Neural crest cell (in vitro differentiated cells): ENCODE data around the gene RPTOR. TPM values are rescaled to one million over a fixed set of nuclear protein-coding genes. Genes with fewer than 3 reads are reported as not detected.

ENCODE experiments used
- DNase-seq: peaks from one replicate; pipeline ENCODE4 v3.0.0; 2021; ENCODE audit warnings: low read depth, mixed read lengths, low spot score
- H3K27ac Mint-ChIP-seq: one replicate; pipeline ENCODE4 v1.8.0; 2021; ENCODE audit warnings: mild to moderate bottlenecking, mixed read lengths; ENCODE audit not compliant: unreplicated experiment
- H3K27me3 Mint-ChIP-seq: 2 replicates; pipeline ENCODE4 v1.8.0; 2021; ENCODE audit warnings: low read depth, mild to moderate bottlenecking, mixed read lengths
- H3K36me3 Mint-ChIP-seq: 2 replicates; pipeline ENCODE4 v1.8.0; 2021; ENCODE audit warnings: low read depth, mild to moderate bottlenecking, mixed read lengths
- H3K4me1 Mint-ChIP-seq: 2 replicates; pipeline ENCODE4 v1.8.0; 2021; ENCODE audit warnings: mixed read lengths
- H3K4me3 Mint-ChIP-seq: one replicate; pipeline ENCODE4 v1.8.0; 2021; ENCODE audit warnings: mild to moderate bottlenecking, mixed read lengths
- H3K9me3 Mint-ChIP-seq: 2 replicates; pipeline ENCODE4 v1.8.0; 2021; ENCODE audit warnings: mixed read lengths
- total RNA-seq: library from RNA; stranded (reverse); gene quantifications from 2 replicates; pipeline ENCODE4 v1.2.1, GENCODE V29; 2021
- TF ChIP-seq, protein P1 (sequence below): fragments of 200-600 bp; sonication (generic); conservative IDR thresholded peaks from 2 replicates; pipeline ENCODE4 v1.5.0; 2021; ENCODE audit warnings: antibody characterized with exemption, mild to moderate bottlenecking

The RPTOR gene
- total RNA-seq, 1 donor from 2014 or later, result 41.1 TPM

GRCh38 chr17:80850109-80850508 is 305.5 kb downstream of the RPTOR start:
- TF ChIP-seq, protein P1, sequence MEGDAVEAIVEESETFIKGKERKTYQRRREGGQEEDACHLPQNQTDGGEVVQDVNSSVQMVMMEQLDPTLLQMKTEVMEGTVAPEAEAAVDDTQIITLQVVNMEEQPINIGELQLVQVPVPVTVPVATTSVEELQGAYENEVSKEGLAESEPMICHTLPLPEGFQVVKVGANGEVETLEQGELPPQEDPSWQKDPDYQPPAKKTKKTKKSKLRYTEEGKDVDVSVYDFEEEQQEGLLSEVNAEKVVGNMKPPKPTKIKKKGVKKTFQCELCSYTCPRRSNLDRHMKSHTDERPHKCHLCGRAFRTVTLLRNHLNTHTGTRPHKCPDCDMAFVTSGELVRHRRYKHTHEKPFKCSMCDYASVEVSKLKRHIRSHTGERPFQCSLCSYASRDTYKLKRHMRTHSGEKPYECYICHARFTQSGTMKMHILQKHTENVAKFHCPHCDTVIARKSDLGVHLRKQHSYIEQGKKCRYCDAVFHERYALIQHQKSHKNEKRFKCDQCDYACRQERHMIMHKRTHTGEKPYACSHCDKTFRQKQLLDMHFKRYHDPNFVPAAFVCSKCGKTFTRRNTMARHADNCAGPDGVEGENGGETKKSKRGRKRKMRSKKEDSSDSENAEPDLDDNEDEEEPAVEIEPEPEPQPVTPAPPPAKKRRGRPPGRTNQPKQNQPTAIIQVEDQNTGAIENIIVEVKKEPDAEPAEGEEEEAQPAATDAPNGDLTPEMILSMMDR, result no peak
- no peak overlapping the region for H3K4me3 Mint-ChIP-seq
- H3K9me3 Mint-ChIP-seq, result no peaks in the 10 kb centered on the region
- H3K27ac Mint-ChIP-seq, result no peak overlapping the region
- no peak for DNase-seq
- no peaks in the 10 kb centered on the region for H3K36me3 Mint-ChIP-seq
- peaks cover 7% of the 10 kb centered on the region for H3K4me1 Mint-ChIP-seq
- no peaks in the 10 kb centered on the region for H3K27me3 Mint-ChIP-seq

DNA sequence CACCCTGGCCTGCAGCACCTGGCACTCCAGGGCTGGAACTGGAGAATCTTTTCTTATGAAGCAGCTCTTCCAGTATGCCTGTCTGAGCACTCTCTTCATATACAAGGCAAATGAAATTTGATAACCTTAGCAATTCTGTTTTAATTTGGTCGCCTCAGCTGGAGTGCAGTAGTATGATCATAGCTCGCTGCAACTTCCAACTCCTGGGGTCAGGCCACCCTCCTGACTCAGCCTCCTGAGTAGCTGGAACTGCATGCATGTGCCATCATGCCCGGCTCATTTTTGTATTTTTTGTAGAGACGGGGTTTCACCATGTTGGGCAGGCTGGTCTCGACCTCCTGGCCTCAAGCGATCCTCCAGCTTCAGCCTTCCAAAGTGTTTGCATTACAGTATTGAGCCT is 306.2 kb downstream of the RPTOR start:
- Mint-ChIP-seq H3K27me3 (no peaks in the 10 kb centered on the region), H3K9me3 (no peaks in the 10 kb centered on the region), H3K36me3 (no peaks in the 10 kb centered on the region), H3K4me1 (peaks cover 2% of the 10 kb centered on the region), H3K27ac (no peak overlapping the region), H3K4me3 (no peak overlapping the region)
- TF ChIP-seq, protein P1, result no peak
- no peak for DNase-seq

GRCh38 chr17:80851277-80851925 is 306.8 kb downstream of the RPTOR start:
- no peak overlapping the region for H3K27ac Mint-ChIP-seq
- DNase-seq, result no peak
- H3K9me3 Mint-ChIP-seq, result no peaks in the 10 kb centered on the region
- no peaks in the 10 kb centered on the region for H3K27me3 Mint-ChIP-seq
- TF ChIP-seq, protein P1, result no peak
- no peak overlapping the region for H3K4me3 Mint-ChIP-seq
- H3K4me1 Mint-ChIP-seq, result no peaks in the 10 kb centered on the region
- H3K36me3 Mint-ChIP-seq, result no peaks in the 10 kb centered on the region

GRCh38 chr17:80852476-80853015 is 307.9 kb downstream of the RPTOR start:
- Mint-ChIP-seq H3K9me3 (no peaks in the 10 kb centered on the region), H3K4me3 (no peak overlapping the region), H3K4me1 (no peaks in the 10 kb centered on the region), H3K27me3 (no peaks in the 10 kb centered on the region), H3K36me3 (no peaks in the 10 kb centered on the region), H3K27ac (peak overlapping the region; percentile 87)
- DNase-seq, result no peak
- TF ChIP-seq, protein P1, result no peak

DNA sequence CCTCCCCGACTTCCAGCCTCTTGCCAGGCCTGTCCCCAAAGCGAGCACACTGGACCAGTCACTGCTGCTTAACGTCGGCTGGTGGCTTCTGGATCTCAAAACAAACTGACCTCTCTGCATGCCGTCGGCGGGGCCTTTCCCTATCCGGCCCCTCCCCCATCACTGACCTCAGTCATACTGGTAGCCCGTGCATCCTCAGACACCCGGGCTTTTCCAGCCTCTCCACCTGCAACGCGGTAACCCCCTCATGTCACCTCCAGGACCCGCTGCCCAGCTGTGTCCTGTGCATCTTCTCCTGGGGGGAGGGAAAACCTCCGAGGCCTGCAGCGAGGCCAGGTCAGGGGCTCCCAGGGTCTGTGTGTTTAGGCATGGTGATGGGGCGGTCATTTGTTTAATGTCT is 308.4 kb downstream of the RPTOR start:
- Mint-ChIP-seq H3K27ac (peak overlapping the region; percentile 87), H3K4me3 (no peak overlapping the region), H3K27me3 (no peaks in the 10 kb centered on the region), H3K9me3 (no peaks in the 10 kb centered on the region), H3K4me1 (no peaks in the 10 kb centered on the region), H3K36me3 (no peaks in the 10 kb centered on the region)
- DNase-seq, result no peak
- TF ChIP-seq, protein P1, result no peak
